Mesenchymal stem cell (in vitro differentiated cells and primary cell): ENCODE data around the gene EPS8L3.

Experiments used
- DNase-seq: peaks from one replicate; pipeline ENCODE4 v3.0.0-alpha.2; 2013
- H2AFZ ChIP-seq: one replicate; pipeline ENCODE4 v1.6.1; 2013; ENCODE audit warnings: low read depth, mild to moderate bottlenecking, control low read depth, inconsistent platforms, low read length, moderate library complexity
- H2AK5ac ChIP-seq: 2 replicates; pipeline ENCODE4 v1.6.1; 2013; ENCODE audit warnings: low read length, moderate library complexity, mild to moderate bottlenecking, inconsistent platforms; ENCODE audit not compliant: severe bottlenecking
- H2BK120ac ChIP-seq: one replicate; pipeline ENCODE4 v1.6.1; 2013; ENCODE audit warnings: low read depth, mild to moderate bottlenecking, inconsistent platforms, low read length, moderate library complexity
- H2BK12ac ChIP-seq, 2 experiments: one replicate each; pipeline ENCODE4 v1.6.1; 2013; ENCODE audit warnings: inconsistent platforms in 2 of 2, low read length in 2 of 2, mild to moderate bottlenecking in 2 of 2, moderate library complexity in 2 of 2, control low read depth in 1 of 2
- H2BK15ac ChIP-seq: one replicate; pipeline ENCODE4 v1.6.1; 2013; ENCODE audit warnings: mild to moderate bottlenecking, low read depth, inconsistent platforms; ENCODE audit not compliant: poor library complexity, severe bottlenecking
- H2BK5ac ChIP-seq: 2 replicates; pipeline ENCODE4 v1.6.1; 2013; ENCODE audit warnings: low read depth, mild to moderate bottlenecking, low read length, control low read depth, inconsistent platforms; ENCODE audit not compliant: poor library complexity, severe bottlenecking
- H3K14ac ChIP-seq, 2 experiments: one replicate each; pipeline ENCODE4 v1.6.1; 2013; ENCODE audit warnings: inconsistent platforms in 2 of 2, low read length in 2 of 2, control low read depth in 1 of 2, mild to moderate bottlenecking in 1 of 2, moderate library complexity in 1 of 2
- H3K18ac ChIP-seq, 2 experiments: one replicate each; pipeline ENCODE4 v1.6.1; 2013; ENCODE audit warnings: inconsistent platforms in 2 of 2, low read length in 2 of 2, control low read depth in 1 of 2, low read depth in 1 of 2, mild to moderate bottlenecking in 1 of 2
- H3K23ac ChIP-seq, 2 experiments: one replicate each; pipeline ENCODE4 v1.6.1; 2013; ENCODE audit warnings: inconsistent platforms in 2 of 2, low read length in 2 of 2, mild to moderate bottlenecking in 2 of 2, moderate library complexity in 2 of 2, control low read depth in 1 of 2
- H3K27ac ChIP-seq: 2 replicates; pipeline ENCODE4 v1.5.1; 2013; ENCODE audit warnings: mild to moderate bottlenecking, moderate library complexity, low read length, control low read depth, inconsistent platforms; ENCODE audit not compliant: poor library complexity, severe bottlenecking
- H3K27me3 ChIP-seq, 2 experiments: 2 replicates each; pipeline versions ENCODE4 v1.6.1 to v1.7.0; 2013; ENCODE audit warnings: low read length in 2 of 2, mild to moderate bottlenecking in 2 of 2, moderate library complexity in 2 of 2, control low read depth in 1 of 2, inconsistent platforms in 1 of 2; ENCODE audit not compliant: control insufficient read depth in 1 of 2, insufficient read depth in 1 of 2
- H3K36me3 ChIP-seq, 2 experiments: 2 replicates each; pipeline versions ENCODE4 v1.6.1 to v1.7.0; 2013; ENCODE audit warnings: low read length in 2 of 2, control low read depth in 1 of 2, inconsistent platforms in 1 of 2, low read depth in 1 of 2, mild to moderate bottlenecking in 1 of 2; ENCODE audit not compliant: insufficient read depth in 2 of 2, control insufficient read depth in 1 of 2
- H3K4ac ChIP-seq, 2 experiments: one replicate each; pipeline ENCODE4 v1.6.1; 2013; ENCODE audit warnings: inconsistent platforms in 2 of 2, low read length in 2 of 2, mild to moderate bottlenecking in 2 of 2, moderate library complexity in 2 of 2, control low read depth in 1 of 2, low read depth in 1 of 2
- H3K4me1 ChIP-seq: 2 replicates; pipeline ENCODE4 v1.6.1; 2013; ENCODE audit warnings: low read depth, low read length, control low read depth; ENCODE audit not compliant: control insufficient read depth, insufficient read depth
- H3K4me2 ChIP-seq: 2 replicates; pipeline ENCODE4 v1.6.1; 2013; ENCODE audit warnings: low read length, mild to moderate bottlenecking, inconsistent platforms; ENCODE audit not compliant: poor library complexity, severe bottlenecking
- H3K4me3 ChIP-seq, 2 experiments: 2 replicates each; pipeline versions ENCODE4 v1.5.1 to v1.7.0; 2013; ENCODE audit warnings: low read length in 2 of 2, mild to moderate bottlenecking in 2 of 2, control low read depth in 1 of 2, low read depth in 1 of 2; ENCODE audit not compliant: insufficient read depth in 1 of 2
- H3K79me1 ChIP-seq: replicated peaks from 2 replicates; pipeline ENCODE4 v1.6.1; 2013; ENCODE audit warnings: mild to moderate bottlenecking, control low read depth, low read length, inconsistent platforms; ENCODE audit not compliant: poor library complexity, severe bottlenecking
- H3K9ac ChIP-seq: 2 replicates; pipeline ENCODE4 v1.7.0; 2013; ENCODE audit warnings: mild to moderate bottlenecking, low read length, moderate library complexity
- H3K9me3 ChIP-seq: 2 replicates; pipeline ENCODE4 v1.7.0; 2013; ENCODE audit warnings: mild to moderate bottlenecking, low read length; ENCODE audit not compliant: control insufficient read depth
- H4K8ac ChIP-seq: one replicate; pipeline ENCODE4 v1.6.1; 2013; ENCODE audit warnings: inconsistent platforms, mild to moderate bottlenecking, low read length, moderate library complexity
- H4K91ac ChIP-seq: one replicate; pipeline ENCODE4 v1.6.1; 2013; ENCODE audit warnings: mild to moderate bottlenecking, low read length, inconsistent platforms
- WGBS: methylation state at CpG from one replicate; pipeline ENCODE4 v1.1.7; 2013; ENCODE audit warnings: mixed read lengths; 5-methylcytosine and 5-hydroxymethylcytosine counted together

Gene EPS8L3

GRCh38 chr1:109804660-109805059 lies 40.9 kb upstream of the EPS8L3 start:
- H3K9me3 ChIP-seq = no peaks in the 10 kb centered on the region
- no peak overlapping the region for H3K9ac ChIP-seq
- no peak overlapping the region for H3K4ac ChIP-seq
- no peak overlapping the region for H3K18ac ChIP-seq
- H2BK5ac ChIP-seq = no peak overlapping the region
- H3K36me3 ChIP-seq = no peaks in the 10 kb centered on the region
- H3K27me3 ChIP-seq = no peaks in the 10 kb centered on the region
- H2AK5ac ChIP-seq = no peak overlapping the region
- no peak for DNase-seq
- H3K27ac ChIP-seq = no peak overlapping the region
- no peak overlapping the region for H4K91ac ChIP-seq
- H3K79me1 ChIP-seq = no peaks in the 10 kb centered on the region
- H3K4me2 ChIP-seq = no peak overlapping the region
- no peak overlapping the region for H3K4me3 ChIP-seq
- WGBS = 94% methylated on average over 3 of the region's 4 CpGs
- peaks cover 14% of the 10 kb centered on the region for H3K4me1 ChIP-seq
- no peak overlapping the region for H3K14ac ChIP-seq
- no peak overlapping the region for H3K23ac ChIP-seq
- H2BK120ac ChIP-seq = no peak overlapping the region
- no peak overlapping the region for H4K8ac ChIP-seq
- no peak overlapping the region for H2AFZ ChIP-seq
- no peak overlapping the region for H2BK12ac ChIP-seq
- H2BK15ac ChIP-seq = no peak overlapping the region

- no peak overlapping the region for H3K4me3 ChIP-seq
- H2BK15ac ChIP-seq = no peak overlapping the region
Observed at GRCh38 chr1:109803901-109804331, 40.2 kb upstream of the EPS8L3 start.

GRCh38 chr1:109802901-109803561 lies 39.3 kb upstream of the EPS8L3 start:
- H2BK120ac ChIP-seq = no peak overlapping the region
- no peak overlapping the region for H2AK5ac ChIP-seq
- WGBS = 84% methylated on average over 5 of the region's 5 CpGs
- H3K23ac ChIP-seq = no peak overlapping the region
- DNase-seq = no peak
- peak overlapping the region in 1 of 2 experiments; percentile 3 for H3K14ac ChIP-seq
- H2BK5ac ChIP-seq = no peak overlapping the region
- peak overlapping the region in 1 of 2 experiments; percentile 65 for H2BK12ac ChIP-seq
- H3K4me3 ChIP-seq = no peak overlapping the region
- peaks cover 10% of the 10 kb centered on the region for H3K4me1 ChIP-seq
- H4K91ac ChIP-seq = peak overlapping the region; percentile 63
- no peaks in the 10 kb centered on the region for H3K9me3 ChIP-seq
- H3K79me1 ChIP-seq = no peaks in the 10 kb centered on the region
- H3K36me3 ChIP-seq = no peaks in the 10 kb centered on the region
- H4K8ac ChIP-seq = peak overlapping the region; percentile 35
- no peak overlapping the region for H2BK15ac ChIP-seq
- no peak overlapping the region for H3K9ac ChIP-seq
- H2AFZ ChIP-seq = no peak overlapping the region
- H3K18ac ChIP-seq = peak overlapping the region; percentile 23 to 67
- no peaks in the 10 kb centered on the region for H3K27me3 ChIP-seq
- H3K4me2 ChIP-seq = no peak overlapping the region
- peak overlapping the region in 1 of 2 experiments; percentile 52 for H3K4ac ChIP-seq
- H3K27ac ChIP-seq = no peak overlapping the region

More at GRCh38 chr1:109803901-109804331, 40.2 kb upstream of the EPS8L3 start:
- Histone ChIP-seq H3K79me1 (no peaks in the 10 kb centered on the region), H2BK12ac (peak overlapping the region in 1 of 2 experiments; percentile 66), H3K4ac (no peak overlapping the region), H2AK5ac (no peak overlapping the region), H3K27me3 (no peaks in the 10 kb centered on the region), H3K36me3 (no peaks in the 10 kb centered on the region), H2BK120ac (no peak overlapping the region), H3K23ac (no peak overlapping the region), H3K9ac (no peak overlapping the region), H3K27ac (no peak overlapping the region), H2AFZ (no peak overlapping the region), H4K91ac (peak overlapping the region; percentile 11), H2BK5ac (no peak overlapping the region), H3K9me3 (no peaks in the 10 kb centered on the region), H3K4me1 (peaks cover 14% of the 10 kb centered on the region), H3K18ac (peak overlapping the region in 1 of 2 experiments; percentile 54), H3K4me2 (no peak overlapping the region), H4K8ac (peak overlapping the region; percentile 62), H3K14ac (peak overlapping the region in 1 of 2 experiments; percentile 41)
- no peak for DNase-seq
- 90% methylated on average over 10 of the region's 10 CpGs for WGBS

GRCh38 chr1:109802136-109802900 lies 38.6 kb upstream of the EPS8L3 start:
- Histone ChIP-seq H2BK120ac (no peak overlapping the region), H2BK12ac (peak overlapping the region in 1 of 2 experiments; percentile 65), H3K4me3 (no peak overlapping the region), H3K14ac (no peak overlapping the region), H2BK15ac (no peak overlapping the region), H3K23ac (no peak overlapping the region), H3K9ac (no peak overlapping the region), H3K4me1 (peaks cover 7% of the 10 kb centered on the region), H2AK5ac (no peak overlapping the region), H3K27me3 (no peaks in the 10 kb centered on the region), H3K18ac (peak overlapping the region in 1 of 2 experiments; percentile 67), H3K4ac (no peak overlapping the region), H3K9me3 (no peaks in the 10 kb centered on the region), H4K8ac (peak overlapping the region; percentile 35), H2BK5ac (no peak overlapping the region), H3K4me2 (no peak overlapping the region), H4K91ac (peak overlapping the region; percentile 2), H3K36me3 (no peaks in the 10 kb centered on the region), H3K79me1 (no peaks in the 10 kb centered on the region), H2AFZ (no peak overlapping the region), H3K27ac (no peak overlapping the region)
- WGBS = 90% methylated on average over 17 of the region's 17 CpGs
- no peak for DNase-seq
